H1 (cell line): ENCODE results near the gene ZSCAN16. TPM values are rescaled to one million over a fixed set of nuclear protein-coding genes. Genes with fewer than 3 reads are reported as not detected.

Experiments
- CTCF ChIA-PET: fragments of 300-600 bp; sonication (Branson Sonifier 250); formaldehyde crosslinking; loops from one replicate; lab custom pipeline; 2021; ENCODE audit not compliant: partially characterized antibody; lab: Charles Lee
- POLR2A ChIA-PET: fragments of 300-600 bp; sonication (Branson Sonifier 250); formaldehyde crosslinking; loops from one replicate; lab custom pipeline; 2021; ENCODE audit warnings: inconsistent platforms; ENCODE audit not compliant: partially characterized antibody; lab: Charles Lee
- DNase-seq, 2 experiments: peaks; one replicate each; pipeline versions ENCODE4 v3.0.0 to v3.0.0-alpha.2; 2010 to 2022; ENCODE audit warnings: low spot score in 2 of 2, low read depth in 1 of 2, mixed read lengths in 1 of 2
- FAIRE-seq: peaks from 2 replicates; lab custom pipeline; 2011; peaks lifted over from hg19 to GRCh38; lab: Jason Lieb, UNC
- H2AFZ ChIP-seq: 2 replicates; pipeline ENCODE4 v1.8.1; 2012; ENCODE audit warnings: low read length, inconsistent platforms
- H2AK5ac ChIP-seq: 2 replicates; pipeline ENCODE4 v1.6.1; 2013; ENCODE audit warnings: low read depth, low read length
- H2BK120ac ChIP-seq: replicated peaks from 2 replicates; pipeline ENCODE3; 2013; ENCODE audit warnings: low read depth, low read length, inconsistent platforms
- H2BK12ac ChIP-seq: 2 replicates; pipeline ENCODE4 v1.6.1; 2013; ENCODE audit warnings: low read depth, low read length
- H2BK15ac ChIP-seq: 2 replicates; pipeline ENCODE4 v1.6.1; 2013; ENCODE audit warnings: low read length
- H2BK20ac ChIP-seq: 2 replicates; pipeline ENCODE4 v1.6.1; 2013; ENCODE audit warnings: low read length
- H2BK5ac ChIP-seq: 2 replicates; pipeline ENCODE4 v1.6.1; 2013; ENCODE audit warnings: low read depth, low read length
- H3K14ac ChIP-seq: 2 replicates; pipeline ENCODE4 v1.6.1; 2013; ENCODE audit warnings: inconsistent platforms; ENCODE audit not compliant: insufficient read length
- H3K18ac ChIP-seq: 2 replicates; pipeline ENCODE4 v1.6.1; 2013; ENCODE audit warnings: low read length; ENCODE audit errors: extremely low read depth
- H3K23ac ChIP-seq: 2 replicates; pipeline ENCODE4 v1.6.1; 2013; ENCODE audit warnings: inconsistent platforms; ENCODE audit not compliant: insufficient read length
- H3K23me2 ChIP-seq: 2 replicates; pipeline ENCODE4 v1.6.1; 2013; ENCODE audit warnings: low read depth, low read length
- H3K27ac ChIP-seq: 2 replicates; pipeline ENCODE4 v1.6.1; 2011; ENCODE audit warnings: low read depth, low read length, inconsistent platforms
- H3K27me3 ChIP-seq, 4 experiments: replicated peaks in 1 of 4; 1 replicate in 1 of 4; 2 replicates in 3 of 4; pipeline versions ENCODE4 v1.6.1 to v1.8.1; 2011 to 2013; ENCODE audit warnings: low read length in 3 of 4, mild to moderate bottlenecking in 3 of 4, inconsistent platforms in 2 of 4, mixed read lengths in 2 of 4, moderate library complexity in 1 of 4; ENCODE audit not compliant: control insufficient read depth in 3 of 4, insufficient read depth in 3 of 4; ENCODE audit errors: extremely low read depth in 1 of 4
- H3K36me3 ChIP-seq, 4 experiments: 2 replicates each; pipeline versions ENCODE4 v1.6.1 to v1.8.1; 2011 to 2013; ENCODE audit warnings: mild to moderate bottlenecking in 4 of 4, low read length in 3 of 4, moderate library complexity in 2 of 4, control low read depth in 1 of 4, inconsistent platforms in 1 of 4; ENCODE audit not compliant: insufficient read depth in 4 of 4, control insufficient read depth in 2 of 4
- H3K4ac ChIP-seq: replicated peaks from 2 replicates; pipeline ENCODE3; 2013; ENCODE audit warnings: low read length, low read depth, mixed read lengths, inconsistent platforms; ENCODE audit not compliant: insufficient read length
- H3K4me1 ChIP-seq, 4 experiments: replicated peaks in 1 of 4; 1 replicate in 1 of 4; 2 replicates in 3 of 4; pipeline versions ENCODE4 v1.6.1 to v1.8.1; 2011 to 2013; ENCODE audit warnings: low read length in 3 of 4, inconsistent platforms in 2 of 4, mixed read lengths in 1 of 4; ENCODE audit not compliant: insufficient read depth in 4 of 4, control insufficient read depth in 3 of 4
- H3K4me2 ChIP-seq, 2 experiments: 2 replicates each; pipeline versions ENCODE4 v1.6.1 to v1.8.1; 2011 to 2013; ENCODE audit warnings: low read depth in 2 of 2, low read length in 2 of 2, control low read depth in 1 of 2, inconsistent platforms in 1 of 2, mild to moderate bottlenecking in 1 of 2; ENCODE audit not compliant: insufficient read depth in 1 of 2
- H3K4me3 ChIP-seq, 4 experiments: fragments of 200-600, 300-600 bp in 1 of 4; sonication (generic), shearing (Covaris generic), sonication (Bioruptor Twin) in 1 of 4; 2 replicates each; pipeline versions ENCODE4 v1.5.1 to v1.8.1; 2011 to 2016; ENCODE audit warnings: low read length in 4 of 4, low read depth in 3 of 4, control low read depth in 2 of 4, inconsistent platforms in 2 of 4, mild to moderate bottlenecking in 2 of 4, mixed read lengths in 1 of 4, moderate library complexity in 1 of 4; ENCODE audit not compliant: insufficient read depth in 2 of 4; ENCODE audit errors: extremely low read depth in 1 of 4
- H3K56ac ChIP-seq: replicated peaks from 2 replicates; pipeline ENCODE3; 2013; ENCODE audit warnings: low read depth, mild to moderate bottlenecking, mixed read lengths, low read length, inconsistent platforms; ENCODE audit not compliant: insufficient read length
- H3K79me1 ChIP-seq: 2 replicates; pipeline ENCODE4 v1.6.1; 2013; ENCODE audit warnings: low read depth, low read length, control low read depth
- H3K79me2 ChIP-seq, 2 experiments: 2 replicates each; pipeline versions ENCODE4 v1.6.1 to v1.8.1; 2012 to 2013; ENCODE audit warnings: low read length in 2 of 2, mild to moderate bottlenecking in 2 of 2, inconsistent platforms in 1 of 2; ENCODE audit not compliant: insufficient read depth in 2 of 2, control insufficient read depth in 1 of 2
- H3K9ac ChIP-seq, 4 experiments: replicated peaks in 1 of 4; 1 replicate in 1 of 4; 2 replicates in 3 of 4; pipeline versions ENCODE4 v1.6.1 to v1.8.1; 2011 to 2013; ENCODE audit warnings: low read depth in 3 of 4, low read length in 3 of 4, control low read depth in 2 of 4, mild to moderate bottlenecking in 2 of 4, moderate library complexity in 2 of 4, inconsistent platforms in 1 of 4; ENCODE audit errors: extremely low read depth in 1 of 4
- H3K9me3 ChIP-seq, 2 experiments: 2 replicates each; pipeline versions ENCODE4 v1.6.1 to v1.8.1; 2012 to 2013; ENCODE audit warnings: mild to moderate bottlenecking in 2 of 2, moderate library complexity in 2 of 2, control low read depth in 1 of 2, inconsistent platforms in 1 of 2, low read depth in 1 of 2, low read length in 1 of 2, mixed read lengths in 1 of 2; ENCODE audit not compliant: insufficient read depth in 2 of 2
- H4K20me1 ChIP-seq, 2 experiments: replicated peaks in 1 of 2; 2 replicates each; pipeline versions ENCODE3 to v1.8.1; 2011 to 2013; ENCODE audit warnings: inconsistent platforms in 2 of 2, low read length in 2 of 2, mild to moderate bottlenecking in 1 of 2; ENCODE audit not compliant: insufficient read depth in 2 of 2, control insufficient read depth in 1 of 2
- H4K5ac ChIP-seq: 2 replicates; pipeline ENCODE4 v1.6.1; 2013; ENCODE audit warnings: low read length, low read depth, mixed read lengths, inconsistent platforms; ENCODE audit not compliant: insufficient read length
- H4K8ac ChIP-seq: 2 replicates; pipeline ENCODE4 v1.8.0; 2013; ENCODE audit warnings: mild to moderate bottlenecking, moderate library complexity, low read length, inconsistent platforms; ENCODE audit not compliant: insufficient read depth; ENCODE audit errors: extremely low read depth
- H4K91ac ChIP-seq: replicated peaks from 2 replicates; pipeline ENCODE3; 2013; ENCODE audit warnings: low read length, mixed read lengths, inconsistent platforms; ENCODE audit not compliant: insufficient read length
- GTF2F1 ChIP-seq: IDR thresholded peaks from 2 replicates; pipeline ENCODE4 v1.6.1; 2012; ENCODE audit warnings: low read depth, low read length, improper control_type of control experiment, borderline replicate concordance
- JUN ChIP-seq: IDR thresholded peaks from 2 replicates; pipeline ENCODE4 v1.6.1; 2011; ENCODE audit warnings: low read depth, mild to moderate bottlenecking, improper control_type of control experiment, low read length
- JUND ChIP-seq: IDR thresholded peaks from 2 replicates; pipeline ENCODE4 v1.6.1; 2011; ENCODE audit warnings: mild to moderate bottlenecking, improper control_type of control experiment, low read length
- PHF8 ChIP-seq: fragments of 200-600 bp; sonication (generic); conservative IDR thresholded peaks from 2 replicates; pipeline ENCODE4 v1.7.1; 2012; ENCODE audit warnings: low read depth, mild to moderate bottlenecking, inconsistent platforms, low read length, moderate library complexity
- POLR2AphosphoS5 ChIP-seq: IDR thresholded peaks from 2 replicates; pipeline ENCODE4 v1.6.1; 2011; ENCODE audit warnings: low read depth, low read length
- RBBP5 ChIP-seq: IDR thresholded peaks from 2 replicates; pipeline ENCODE4 v1.7.1; 2012; ENCODE audit warnings: low read depth, mild to moderate bottlenecking, inconsistent platforms, low read length, moderate library complexity, borderline replicate concordance
- SIX5 ChIP-seq: IDR thresholded peaks from 2 replicates; pipeline ENCODE4 v1.6.1; 2011; ENCODE audit warnings: mild to moderate bottlenecking, low read depth, low read length
- WGBS, 2 experiments: shearing (Covaris generic) in 1 of 2; methylation state at CpG; one replicate each; pipeline versions ENCODE4 v1.1.6 to v1.1.7; 2013 to 2015; ENCODE audit warnings: low lambda C conversion rate in 2 of 2, mixed read lengths in 2 of 2, inconsistent platforms in 1 of 2, low coverage in 1 of 2, missing lambda C conversion rate in 1 of 2; ENCODE audit not compliant: insufficient replicate concordance in 2 of 2, insufficient coverage in 1 of 2, insufficient read length in 1 of 2; ENCODE audit errors: extremely low coverage in 1 of 2, missing lambda C conversion rate in 1 of 2; 5-methylcytosine and 5-hydroxymethylcytosine counted together
- polyA plus RNA-seq, 7 experiments: library from polyadenylated mRNA; depleted of rRNA in 3 of 7; stranded (reverse) in 5 of 7; unstranded in 2 of 7; fragments of >200 nt in 5 of 7; fragments of 200-250 nt in 2 of 7; gene quantifications; 1 replicate in 5 of 7; 2 replicates in 1 of 7; 4 replicates in 1 of 7; pipeline versions ENCODE4 v1.2.1 to v1.2.3, GENCODE V29; 2011 to 2013; ENCODE audit warnings: missing spikeins in 2 of 7, mixed read lengths in 2 of 7
- total RNA-seq: library from RNA; stranded (reverse); fragmentation: NEBNext Ultra II Directional; extraction: Animal tissue kit (Norgen Biotek cat#: 25700); gene quantifications from 2 replicates; pipeline ENCODE4 v1.2.1, GENCODE V29; 2021
- TF ChIP-seq, protein P1 (sequence below): IDR thresholded peaks from 2 replicates; pipeline ENCODE4 v1.6.1; 2012; ENCODE audit warnings: low read length, inconsistent platforms

The ZSCAN16 gene
- total and polyA plus RNA-seq, 2 of the 8 experiments (the other 6 are each of a cell fraction or from before 2014, with no cell fraction given) = 3.6 to 9.4 TPM

GRCh38 chr6:28142446-28142845 is 18.0 kb downstream of the ZSCAN16 start:
- Histone ChIP-seq H4K20me1 (peaks cover 0 to 4% of the 10 kb centered on the region in 2 experiments), H3K79me2 (peaks cover 0 to 40% of the 10 kb centered on the region in 2 experiments; a peak in 3 of 4 replicates), H2BK5ac (no peak overlapping the region), H3K23me2 (peaks cover 4% of the 10 kb centered on the region), H3K4me3 (peak overlapping the region; percentile 55 to 97 (median 80)), H4K5ac (no peak overlapping the region), H3K4ac (no peak overlapping the region), H3K14ac (no peak overlapping the region), H2AFZ (no peak overlapping the region), H2BK12ac (no peak overlapping the region), H2AK5ac (no peak overlapping the region), H4K8ac (no peak overlapping the region), H2BK120ac (no peak overlapping the region), H3K36me3 (peaks cover 4 to 19% (median 6%) of the 10 kb centered on the region in 4 experiments), H3K27me3 (peaks cover 0 to 3% (median 1%) of the 10 kb centered on the region in 4 experiments; a peak in 1 of 7 replicates), H3K23ac (no peak overlapping the region), H3K79me1 (no peaks in the 10 kb centered on the region), H2BK15ac (no peak overlapping the region), H3K9me3 (no peaks in the 10 kb centered on the region), H4K91ac (no peak overlapping the region), H3K9ac (peak overlapping the region in 3 of 4 experiments; percentile 83 to 90 (median 86); a peak in 3 of 7 replicates), H3K56ac (no peak overlapping the region), H3K4me2 (peak overlapping the region; percentile 48 to 75), H3K18ac (no peak overlapping the region), H2BK20ac (no peak overlapping the region), H3K4me1 (peaks cover 0 to 8% (median 2%) of the 10 kb centered on the region in 4 experiments; a peak in 3 of 7 replicates), H3K27ac (no peak overlapping the region)
- WGBS, 2 experiments = 24% methylated on average over 4 of the region's 4 CpGs; no CpG with 5 or more reads in 1 of the 2 experiments
- TF ChIP-seq PHF8 (no peak), POLR2AphosphoS5 (no peak), RBBP5 (no peak), SIX5 (no peak), GTF2F1 (no peak), JUND (no peak), JUN (no peak)
- TF ChIP-seq, protein P1, sequence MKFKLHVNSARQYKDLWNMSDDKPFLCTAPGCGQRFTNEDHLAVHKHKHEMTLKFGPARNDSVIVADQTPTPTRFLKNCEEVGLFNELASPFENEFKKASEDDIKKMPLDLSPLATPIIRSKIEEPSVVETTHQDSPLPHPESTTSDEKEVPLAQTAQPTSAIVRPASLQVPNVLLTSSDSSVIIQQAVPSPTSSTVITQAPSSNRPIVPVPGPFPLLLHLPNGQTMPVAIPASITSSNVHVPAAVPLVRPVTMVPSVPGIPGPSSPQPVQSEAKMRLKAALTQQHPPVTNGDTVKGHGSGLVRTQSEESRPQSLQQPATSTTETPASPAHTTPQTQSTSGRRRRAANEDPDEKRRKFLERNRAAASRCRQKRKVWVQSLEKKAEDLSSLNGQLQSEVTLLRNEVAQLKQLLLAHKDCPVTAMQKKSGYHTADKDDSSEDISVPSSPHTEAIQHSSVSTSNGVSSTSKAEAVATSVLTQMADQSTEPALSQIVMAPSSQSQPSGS = no peak
- DNase-seq (no peak), FAIRE-seq (no peak)
- CTCF ChIA-PET = interaction anchor here (1.1 to 2.1 kb wide), 4 partner anchors 9 to 20 kb away, joined by 3 to 6 read pairs (median 4); no protein-coding TSS in a partner anchor
- POLR2A ChIA-PET = interaction anchor here (1.1 to 2.0 kb wide), 9 partner anchors 11 to 193 kb away, joined by 3 to 35 read pairs (median 6); partner anchors contain the start of genes ZSCAN16, ZSCAN26 and ZSCAN31
